Kidney (tissue), 14 donors: ENCODE data around the gene RINT1. TPM values are rescaled to one million over a fixed set of nuclear protein-coding genes. Genes with fewer than 3 reads are reported as not detected.
A peak's percentile ranks its signal among the peaks of the same experiment; 100 is the strongest.

ENCODE experiments used
- DNase-seq, 5 donors: peaks; one replicate each; pipeline ENCODE4 v3.0.0-alpha.2; 2013 to 2020
- FAIRE-seq: peaks from 2 replicates; lab custom pipeline; 2012; peaks lifted over from hg19 to GRCh38; lab: Jason Lieb, UNC
- H3K27ac ChIP-seq, 2 donors: one replicate each; pipeline ENCODE4 v1.7.0; 2013; ENCODE audit warnings: low read depth in 2 of 2, low read length in 2 of 2, inconsistent platforms in 1 of 2
- H3K27me3 ChIP-seq: one replicate; pipeline ENCODE4 v1.7.1; 2013; ENCODE audit warnings: low read length, inconsistent platforms; ENCODE audit not compliant: control insufficient read depth, insufficient read depth
- H3K36me3 ChIP-seq, 3 donors: one replicate each; pipeline versions ENCODE4 v1.7.0 to v1.7.1; 2013; ENCODE audit warnings: low read length in 3 of 3, control low read depth in 1 of 3, inconsistent platforms in 1 of 3; ENCODE audit not compliant: insufficient read depth in 3 of 3, control insufficient read depth in 2 of 3
- H3K4me1 ChIP-seq, 3 donors: one replicate each; pipeline versions ENCODE4 v1.7.0 to v1.7.1; 2013; ENCODE audit warnings: low read length in 3 of 3, inconsistent platforms in 1 of 3, low read depth in 1 of 3; ENCODE audit not compliant: control insufficient read depth in 2 of 3, insufficient read depth in 2 of 3
- H3K4me3 ChIP-seq, 3 donors: one replicate each; pipeline versions ENCODE4 v1.7.0 to v1.8.1; 2013; ENCODE audit warnings: low read length in 3 of 3, control low read depth in 1 of 3, inconsistent platforms in 1 of 3
- H3K9ac ChIP-seq, 3 donors: one replicate each; pipeline versions ENCODE4 v1.7.0 to v1.7.1; 2013; ENCODE audit warnings: low read length in 3 of 3, control low read depth in 1 of 3, inconsistent platforms in 1 of 3
- H3K9me3 ChIP-seq, 3 donors: one replicate each; pipeline versions ENCODE4 v1.7.0 to v1.7.1; 2013; ENCODE audit warnings: low read length in 3 of 3, control low read depth in 1 of 3, inconsistent platforms in 1 of 3; ENCODE audit not compliant: control insufficient read depth in 2 of 3, insufficient read depth in 1 of 3
- intact Hi-C: fragments of 100-400 bp; cut with DNase I; formaldehyde crosslinking; loops from one replicate; pipeline ENCODE4 v1.11.1; 2022
- polyA plus RNA-seq: library from polyadenylated mRNA; stranded (reverse); fragments of 350-450 nt; fragmentation: Illumina TruSeq; extraction: RNeasy Lipid Tissue Mini Kit (QIAGEN cat#74804); gene quantifications from one replicate; pipeline ENCODE4 v1.2.3, GENCODE V29; 2014; ENCODE audit warnings: low read depth, low replicate concordance; ENCODE audit not compliant: insufficient read depth
- total RNA-seq: library from RNA; stranded (reverse); fragmentation: NEBNext Ultra II Directional; extraction: Animal tissue kit (Norgen Biotek cat#: 25700); gene quantifications from one replicate; pipeline ENCODE4 v1.2.1, GENCODE V29; 2021
- TF ChIP-seq, protein P1 (sequence below): IDR thresholded peaks from 3 replicates; pipeline ENCODE4 v1.5.1; 2012; ENCODE audit warnings: mild to moderate bottlenecking, moderate library complexity, borderline replicate concordance; ENCODE audit not compliant: insufficient read depth; ENCODE audit errors: extremely low read depth
- donor health status: control.
- donor health status: control.
- donor health status: control.
- donor health status: control.
- donor health status: control.
- donor health status: DM: yes; HTN: yes; CAD: no.
- donor health status: Normal renal cell carcinoma (clear cell type).

Gene RINT1
- total and polyA plus RNA-seq, 2 donors from 2014 or later = 7.1 to 14.2 TPM

DNA sequence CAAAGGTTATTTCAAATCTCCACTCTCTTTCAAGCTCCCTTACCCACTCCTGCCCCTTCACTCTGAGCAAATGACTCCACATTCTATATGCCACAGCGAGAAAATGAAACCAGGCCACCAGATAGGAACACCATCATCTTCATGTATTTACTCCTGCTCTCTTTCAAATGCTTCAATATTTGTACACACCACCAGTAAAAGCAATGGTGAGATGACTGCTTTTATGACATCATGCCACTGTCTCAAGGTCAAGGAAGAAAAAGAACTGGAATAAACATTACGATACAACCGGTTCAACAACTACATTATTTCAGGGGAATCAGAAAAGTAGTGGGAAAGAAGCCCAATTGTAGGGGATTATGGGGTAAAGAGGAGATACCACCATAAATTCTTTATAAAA is 42.6 kb upstream of the RINT1 start:
- no peak overlapping the region for H3K27ac ChIP-seq
- TF ChIP-seq, protein P1, sequence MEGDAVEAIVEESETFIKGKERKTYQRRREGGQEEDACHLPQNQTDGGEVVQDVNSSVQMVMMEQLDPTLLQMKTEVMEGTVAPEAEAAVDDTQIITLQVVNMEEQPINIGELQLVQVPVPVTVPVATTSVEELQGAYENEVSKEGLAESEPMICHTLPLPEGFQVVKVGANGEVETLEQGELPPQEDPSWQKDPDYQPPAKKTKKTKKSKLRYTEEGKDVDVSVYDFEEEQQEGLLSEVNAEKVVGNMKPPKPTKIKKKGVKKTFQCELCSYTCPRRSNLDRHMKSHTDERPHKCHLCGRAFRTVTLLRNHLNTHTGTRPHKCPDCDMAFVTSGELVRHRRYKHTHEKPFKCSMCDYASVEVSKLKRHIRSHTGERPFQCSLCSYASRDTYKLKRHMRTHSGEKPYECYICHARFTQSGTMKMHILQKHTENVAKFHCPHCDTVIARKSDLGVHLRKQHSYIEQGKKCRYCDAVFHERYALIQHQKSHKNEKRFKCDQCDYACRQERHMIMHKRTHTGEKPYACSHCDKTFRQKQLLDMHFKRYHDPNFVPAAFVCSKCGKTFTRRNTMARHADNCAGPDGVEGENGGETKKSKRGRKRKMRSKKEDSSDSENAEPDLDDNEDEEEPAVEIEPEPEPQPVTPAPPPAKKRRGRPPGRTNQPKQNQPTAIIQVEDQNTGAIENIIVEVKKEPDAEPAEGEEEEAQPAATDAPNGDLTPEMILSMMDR = no peak
- no peaks in the 10 kb centered on the region for H3K27me3 ChIP-seq
- H3K4me3 ChIP-seq = no peak overlapping the region
- DNase-seq (no peak), FAIRE-seq (no peak)
- no peaks in the 10 kb centered on the region for H3K36me3 ChIP-seq
- no peaks in the 10 kb centered on the region for H3K4me1 ChIP-seq
- H3K9ac ChIP-seq = no peak overlapping the region
- no peaks in the 10 kb centered on the region for H3K9me3 ChIP-seq
- intact Hi-C loops = no loop called here

DNA sequence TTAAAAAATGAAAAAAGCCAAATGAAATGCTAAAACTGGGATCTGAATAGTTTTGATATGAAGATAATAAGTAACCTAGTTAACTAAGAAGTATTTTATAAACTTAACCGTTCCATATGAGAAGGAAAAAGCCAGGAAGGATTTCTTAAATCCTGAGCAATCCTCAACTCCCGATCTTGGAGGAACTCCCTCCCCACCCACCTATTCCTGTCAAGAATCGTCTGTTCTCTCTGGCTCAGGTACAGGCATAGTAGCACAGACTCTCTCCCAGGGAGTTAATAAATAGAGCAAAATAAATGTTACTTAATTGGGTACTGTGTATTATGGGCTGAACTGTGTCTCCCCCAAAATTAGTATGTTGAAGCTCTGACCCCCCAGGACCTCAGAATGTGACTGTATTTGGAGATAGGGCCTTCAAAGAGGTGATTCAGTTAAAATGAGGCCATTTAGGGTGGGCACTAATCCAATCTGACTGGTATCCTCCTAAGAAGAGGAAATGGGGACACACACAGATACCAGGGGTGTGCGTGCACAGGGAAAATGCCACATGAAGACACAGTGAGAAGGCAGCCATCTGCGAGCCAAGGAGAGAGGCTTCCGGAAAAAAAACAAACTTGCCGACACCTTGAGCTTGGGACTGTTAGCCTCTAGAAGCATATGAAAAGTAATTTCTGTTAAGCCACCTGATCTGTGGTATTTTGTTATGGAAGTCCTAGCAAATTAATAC is 38.6 kb upstream of the RINT1 start:
- no peak overlapping the region for H3K27ac ChIP-seq
- H3K4me1 ChIP-seq = no peaks in the 10 kb centered on the region
- no peaks in the 10 kb centered on the region for H3K9me3 ChIP-seq
- intact Hi-C loops = no loop called here
- H3K36me3 ChIP-seq = no peaks in the 10 kb centered on the region
- DNase-seq (no peak), FAIRE-seq (no peak)
- H3K9ac ChIP-seq = no peak overlapping the region
- TF ChIP-seq, protein P1 = no peak
- H3K4me3 ChIP-seq = no peak overlapping the region
- no peaks in the 10 kb centered on the region for H3K27me3 ChIP-seq

DNA sequence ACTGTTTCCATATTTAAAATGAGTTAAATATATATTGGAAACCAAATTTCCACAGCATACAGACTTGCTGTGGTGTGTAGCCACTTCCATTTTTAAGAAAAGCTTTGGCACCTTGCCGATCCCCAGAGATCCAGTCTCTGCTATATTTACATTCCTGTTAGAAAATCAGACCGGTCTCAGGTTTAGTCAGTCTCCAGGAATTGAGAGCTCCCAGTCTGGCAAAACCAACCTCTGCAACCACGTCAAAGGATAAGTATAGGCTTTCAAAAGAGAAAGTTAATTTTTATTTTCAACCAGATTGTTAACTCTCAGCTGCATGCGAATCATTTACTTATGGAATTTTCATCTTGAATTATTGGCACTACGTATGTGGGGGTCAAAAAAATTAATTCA is 38.1 kb upstream of the RINT1 start:
- TF ChIP-seq, protein P1 = no peak
- H3K9ac ChIP-seq = no peak overlapping the region
- no peak overlapping the region for H3K27ac ChIP-seq
- DNase-seq = peak in 2 of 5 donors; percentile 14 to 24
- intact Hi-C loops = no loop called here
- no peaks in the 10 kb centered on the region for H3K27me3 ChIP-seq
- H3K9me3 ChIP-seq = no peaks in the 10 kb centered on the region
- H3K36me3 ChIP-seq = no peaks in the 10 kb centered on the region
- no peaks in the 10 kb centered on the region for H3K4me1 ChIP-seq
- FAIRE-seq = no peak
- H3K4me3 ChIP-seq = no peak overlapping the region
